D721Med (cell line): ENCODE results near the gene NCEH1.

ENCODE experiments used
- DNase-seq: peaks from one replicate; pipeline ENCODE4 v3.0.0; 2011; ENCODE audit warnings: low spot score; ENCODE audit not compliant: insufficient read length
- FAIRE-seq: peaks from 2 replicates; lab custom pipeline; 2011; peaks lifted over from hg19 to GRCh38; lab: Jason Lieb, UNC
- TF ChIP-seq, protein P1 (sequence below): IDR thresholded peaks from 2 replicates; pipeline ENCODE4 v1.5.1; 2012; ENCODE audit warnings: mild to moderate bottlenecking, control low read depth; ENCODE audit not compliant: insufficient read depth; ENCODE audit errors: missing control alignments

NCEH1 gene

DNA sequence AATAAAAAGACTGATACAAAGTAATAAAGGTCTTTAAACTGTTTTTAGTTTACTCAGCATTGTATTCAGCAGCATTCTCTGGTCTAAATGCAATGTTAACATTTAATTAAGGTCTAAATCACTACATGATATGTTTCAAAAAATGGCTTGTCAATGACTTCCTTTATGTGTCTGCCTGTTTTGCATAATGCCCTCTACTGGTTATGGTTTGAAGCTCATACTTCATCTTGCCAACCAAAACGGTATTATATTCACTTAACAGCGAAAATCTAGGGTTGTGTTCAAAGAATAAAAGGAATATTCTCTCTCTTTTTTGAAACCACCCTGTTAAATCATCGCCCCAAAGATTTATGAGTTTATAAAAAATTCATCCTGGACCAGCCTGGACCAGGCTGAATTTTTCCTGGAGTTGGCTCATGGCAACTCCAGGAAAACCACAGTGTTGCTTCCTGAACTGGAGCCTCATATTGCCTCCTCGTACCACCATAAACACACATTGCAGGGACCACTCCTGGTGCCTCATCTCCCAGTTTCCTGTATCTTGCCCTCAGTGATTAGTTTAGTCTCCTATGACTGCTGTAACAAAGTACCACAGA lies 6.7 kb upstream of the NCEH1 start:
- DNase-seq (no peak), FAIRE-seq (no peak)
- TF ChIP-seq, protein P1, sequence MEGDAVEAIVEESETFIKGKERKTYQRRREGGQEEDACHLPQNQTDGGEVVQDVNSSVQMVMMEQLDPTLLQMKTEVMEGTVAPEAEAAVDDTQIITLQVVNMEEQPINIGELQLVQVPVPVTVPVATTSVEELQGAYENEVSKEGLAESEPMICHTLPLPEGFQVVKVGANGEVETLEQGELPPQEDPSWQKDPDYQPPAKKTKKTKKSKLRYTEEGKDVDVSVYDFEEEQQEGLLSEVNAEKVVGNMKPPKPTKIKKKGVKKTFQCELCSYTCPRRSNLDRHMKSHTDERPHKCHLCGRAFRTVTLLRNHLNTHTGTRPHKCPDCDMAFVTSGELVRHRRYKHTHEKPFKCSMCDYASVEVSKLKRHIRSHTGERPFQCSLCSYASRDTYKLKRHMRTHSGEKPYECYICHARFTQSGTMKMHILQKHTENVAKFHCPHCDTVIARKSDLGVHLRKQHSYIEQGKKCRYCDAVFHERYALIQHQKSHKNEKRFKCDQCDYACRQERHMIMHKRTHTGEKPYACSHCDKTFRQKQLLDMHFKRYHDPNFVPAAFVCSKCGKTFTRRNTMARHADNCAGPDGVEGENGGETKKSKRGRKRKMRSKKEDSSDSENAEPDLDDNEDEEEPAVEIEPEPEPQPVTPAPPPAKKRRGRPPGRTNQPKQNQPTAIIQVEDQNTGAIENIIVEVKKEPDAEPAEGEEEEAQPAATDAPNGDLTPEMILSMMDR, result no peak

DNA sequence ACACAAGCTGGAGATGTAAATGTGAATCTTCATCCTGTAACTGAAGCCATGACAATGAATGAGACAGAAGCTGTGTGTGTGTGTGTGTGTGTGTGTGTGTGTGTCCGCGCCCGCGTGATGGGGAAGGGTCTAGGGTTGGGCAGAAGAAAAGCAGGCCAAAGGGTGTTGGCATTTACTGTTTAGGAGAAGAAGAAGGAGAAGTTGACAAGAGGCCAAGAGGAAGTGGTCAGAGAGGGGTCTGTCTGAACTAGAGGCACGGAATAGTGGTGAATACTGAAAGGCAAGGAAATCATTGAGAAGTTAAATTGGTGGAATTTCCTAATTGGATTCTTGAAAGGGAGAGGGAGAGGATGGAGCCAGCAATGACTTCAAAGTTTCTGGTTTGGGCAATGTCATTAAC lies 5.6 kb upstream of the NCEH1 start:
- TF ChIP-seq, protein P1, result no peak
- no peak for FAIRE-seq
- no peak for DNase-seq

DNA sequence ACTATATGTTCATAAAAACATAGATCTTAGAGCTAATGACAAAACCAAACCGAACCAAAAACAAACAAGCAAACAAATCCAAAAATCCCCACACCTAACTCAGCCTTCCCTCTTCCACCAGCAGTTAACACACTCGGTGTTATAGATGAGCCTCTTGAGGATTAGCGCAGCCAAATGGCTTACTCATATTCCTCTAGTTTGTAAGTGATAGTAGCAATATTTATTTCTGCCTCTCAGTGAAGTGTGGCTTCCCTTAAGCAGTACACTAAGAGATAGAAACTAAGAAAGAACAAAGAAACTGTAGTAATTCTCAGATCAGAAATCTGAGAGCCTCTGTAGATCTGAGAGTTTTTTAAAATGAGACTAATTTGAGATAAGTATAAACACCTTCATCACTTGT lies 2.4 kb upstream of the NCEH1 start:
- FAIRE-seq (no peak), DNase-seq (no peak)
- TF ChIP-seq, protein P1, result no peak

DNA sequence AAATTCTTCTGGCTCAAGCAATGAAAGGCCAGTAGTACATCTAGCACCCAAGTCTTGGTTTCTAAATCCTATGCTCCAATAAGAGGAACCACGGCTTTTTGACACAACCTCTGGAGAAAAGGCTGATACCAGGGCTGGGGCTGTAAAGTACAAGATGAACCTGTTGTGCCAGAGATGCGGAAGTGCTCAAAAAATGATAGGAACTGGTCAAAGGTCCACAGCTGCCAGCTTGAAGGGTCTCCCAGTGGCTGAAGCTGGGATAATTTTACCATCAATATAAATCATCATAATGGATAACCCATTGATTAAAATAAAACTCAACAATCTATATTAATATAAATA lies 558 bp upstream of the NCEH1 start:
- DNase-seq (no peak), FAIRE-seq (no peak)

DNA sequence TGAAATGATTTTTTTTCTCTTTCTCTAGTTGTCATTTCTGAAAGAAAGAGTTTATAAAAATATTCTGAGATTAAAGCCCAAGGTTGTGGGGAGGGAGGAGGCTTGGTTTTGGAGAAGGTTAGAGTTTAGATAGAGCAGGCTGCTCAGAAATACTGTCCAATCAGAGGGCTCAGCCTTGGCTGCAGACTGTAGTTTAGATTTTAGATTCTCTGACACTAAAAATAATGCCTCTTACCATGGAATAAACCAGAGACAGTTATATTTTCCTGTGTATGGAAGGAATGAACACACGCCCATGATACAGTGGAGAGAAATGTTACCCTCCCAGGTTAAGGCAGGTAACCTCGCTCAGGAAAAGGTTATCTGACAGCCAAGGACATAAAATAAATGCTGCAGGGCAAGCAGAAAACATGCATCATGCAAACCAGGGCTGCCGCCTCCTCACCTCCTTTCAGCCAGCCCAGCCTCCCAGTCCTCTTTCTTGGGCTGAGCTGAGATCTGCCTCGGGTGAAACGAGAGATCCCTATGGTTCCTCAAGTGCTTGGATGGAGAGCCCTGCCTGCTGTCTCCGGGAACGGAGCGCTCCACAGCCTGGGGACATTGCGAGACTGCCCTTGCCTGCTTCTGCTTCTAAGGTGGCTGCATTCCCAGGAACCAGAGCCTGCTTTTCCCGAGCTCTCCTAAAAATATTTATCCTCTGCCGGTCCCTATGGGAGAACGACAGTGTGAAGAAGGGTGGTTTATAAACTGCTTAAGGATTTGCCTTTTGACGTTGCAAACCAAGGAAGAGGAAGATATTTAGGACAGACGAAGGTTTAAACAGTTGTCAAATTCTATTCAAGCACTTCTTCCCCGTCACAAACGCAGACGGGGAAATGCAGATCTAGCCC lies 848 bp downstream of the NCEH1 start:
- FAIRE-seq (no peak), DNase-seq (no peak)
- TF ChIP-seq, protein P1, result no peak

More for the DNA sequence above, 558 bp upstream of the NCEH1 start:
- TF ChIP-seq, protein P1, result no peak

DNA sequence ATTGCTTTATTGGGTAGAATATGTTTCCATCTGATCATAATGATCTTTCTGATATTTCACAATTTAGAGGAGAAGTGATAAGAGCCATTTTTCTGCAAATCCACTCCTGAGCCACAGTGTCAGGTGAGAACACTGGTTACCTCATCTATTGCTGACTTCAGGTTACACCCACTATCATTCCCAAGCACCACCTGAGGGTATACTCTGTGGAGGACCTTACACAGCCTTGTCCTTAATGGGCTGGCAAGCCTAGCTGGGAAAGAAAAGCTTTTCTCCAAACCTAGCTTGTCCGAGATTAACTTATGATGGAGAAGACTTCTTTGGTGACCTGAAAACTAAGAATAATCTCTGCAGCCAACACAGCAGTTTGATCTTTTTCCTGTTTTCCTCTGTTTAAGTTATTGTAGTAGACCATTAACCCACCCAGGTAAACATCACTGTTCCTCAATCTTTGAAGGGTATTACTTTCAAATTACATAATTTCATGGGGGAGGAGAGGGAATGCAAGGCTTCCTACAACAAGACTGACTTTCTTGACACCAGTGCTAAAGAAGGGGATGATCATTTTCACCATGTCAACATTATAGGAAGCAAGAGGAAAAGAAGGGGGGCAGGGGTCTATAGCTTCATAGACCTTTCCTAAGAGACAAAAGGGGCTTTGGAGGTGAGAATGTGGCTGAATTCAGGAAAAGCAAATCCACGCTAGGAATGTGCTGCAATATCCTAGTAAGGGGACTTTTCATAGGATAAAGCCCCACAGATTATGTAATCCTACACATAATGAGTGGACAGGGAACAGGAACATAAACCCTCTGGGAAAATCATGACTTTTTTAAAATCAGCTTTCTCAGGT lies 1.7 kb downstream of the NCEH1 start:
- DNase-seq, result no peak
- no peak for FAIRE-seq

More for the DNA sequence above, 1.7 kb downstream of the NCEH1 start:
- TF ChIP-seq, protein P1, result no peak
